Liver (tissue), 9 donors: ENCODE measurements around the gene AUP1. TPM values are rescaled to one million over a fixed set of nuclear protein-coding genes. Genes with fewer than 3 reads are reported as not detected.

Experiments used
- DNase-seq: peaks from one replicate; pipeline ENCODE4 v3.0.0-alpha.2; 2017; ENCODE audit warnings: low spot score
- H3K27ac ChIP-seq, 2 donors: one replicate each; pipeline ENCODE4 v1.7.0; 2013; ENCODE audit warnings: inconsistent platforms in 2 of 2, low read length in 2 of 2, control low read depth in 1 of 2, low read depth in 1 of 2, mild to moderate bottlenecking in 1 of 2
- H3K27me3 ChIP-seq, 4 donors: one replicate each; pipeline versions ENCODE4 v1.6.1 to v1.7.0; 2013; ENCODE audit warnings: low read length in 3 of 4, inconsistent platforms in 1 of 4, mild to moderate bottlenecking in 1 of 4, moderate library complexity in 1 of 4; ENCODE audit not compliant: control insufficient read depth in 4 of 4, insufficient read depth in 4 of 4
- H3K36me3 ChIP-seq, 4 donors: one replicate each; pipeline versions ENCODE4 v1.6.1 to v1.7.0; 2013; ENCODE audit warnings: low read length in 3 of 4, mild to moderate bottlenecking in 3 of 4, low read depth in 1 of 4, moderate library complexity in 1 of 4; ENCODE audit not compliant: control insufficient read depth in 4 of 4, insufficient read depth in 3 of 4
- H3K4me1 ChIP-seq, 4 donors: one replicate each; pipeline versions ENCODE4 v1.6.1 to v1.7.0; 2013; ENCODE audit warnings: low read length in 3 of 4, mild to moderate bottlenecking in 3 of 4, moderate library complexity in 1 of 4; ENCODE audit not compliant: control insufficient read depth in 4 of 4, insufficient read depth in 4 of 4
- H3K4me3 ChIP-seq, 3 donors: one replicate each; pipeline versions ENCODE4 v1.6.1 to v1.7.0; 2013; ENCODE audit warnings: low read length in 3 of 3, control low read depth in 1 of 3, low read depth in 1 of 3, mild to moderate bottlenecking in 1 of 3
- H3K9ac ChIP-seq, 2 donors: one replicate each; pipeline ENCODE4 v1.7.0; 2013; ENCODE audit warnings: low read length in 2 of 2, mild to moderate bottlenecking in 2 of 2, moderate library complexity in 2 of 2, control low read depth in 1 of 2, low read depth in 1 of 2
- H3K9me3 ChIP-seq, 4 donors: one replicate each; pipeline versions ENCODE4 v1.6.1 to v1.7.0; 2013; ENCODE audit warnings: low read length in 3 of 4; ENCODE audit not compliant: control insufficient read depth in 4 of 4
- ATF3 ChIP-seq: IDR thresholded peaks from 2 replicates; pipeline ENCODE4 v1.6.1; 2016; ENCODE audit warnings: antibody characterized with exemption
- FOXA1 ChIP-seq: IDR thresholded peaks from 2 replicates; pipeline ENCODE4 v1.6.1; 2016; ENCODE audit warnings: antibody characterized with exemption
- FOXA2 ChIP-seq: IDR thresholded peaks from 2 replicates; pipeline ENCODE4 v1.6.1; 2016; ENCODE audit warnings: antibody characterized with exemption
- GABPA ChIP-seq, 2 donors: IDR thresholded peaks in 1 of 2; conservative IDR thresholded peaks in 1 of 2; 2 replicates each; pipeline ENCODE4 v1.6.1; 2016; ENCODE audit warnings: antibody characterized with exemption in 2 of 2, mild to moderate bottlenecking in 1 of 2, moderate library complexity in 1 of 2
- HNF4A ChIP-seq, 2 donors: conservative IDR thresholded peaks; 2 replicates each; pipeline ENCODE4 v1.6.1; 2016; ENCODE audit warnings: antibody characterized with exemption in 2 of 2, mild to moderate bottlenecking in 2 of 2
- JUND ChIP-seq, 2 donors: IDR thresholded peaks; 2 replicates each; pipeline ENCODE4 v1.6.1; 2016; ENCODE audit warnings: antibody characterized with exemption in 2 of 2
- MAX ChIP-seq: IDR thresholded peaks from 2 replicates; pipeline ENCODE4 v1.6.1; 2016; ENCODE audit warnings: antibody characterized with exemption
- NR2F2 ChIP-seq: IDR thresholded peaks from 2 replicates; pipeline ENCODE4 v1.6.1; 2016; ENCODE audit warnings: antibody characterized with exemption
- RXRA ChIP-seq, 2 donors: IDR thresholded peaks; 2 replicates each; pipeline ENCODE4 v1.6.1; 2017 to 2018; ENCODE audit warnings: antibody characterized with exemption in 2 of 2, mild to moderate bottlenecking in 1 of 2
- SP1 ChIP-seq: IDR thresholded peaks from 2 replicates; pipeline ENCODE4 v1.6.1; 2018; ENCODE audit warnings: antibody characterized with exemption, mild to moderate bottlenecking
- TAF1 ChIP-seq: conservative IDR thresholded peaks from 2 replicates; pipeline ENCODE4 v1.6.1; 2016; ENCODE audit warnings: antibody characterized with exemption, mild to moderate bottlenecking
- YY1 ChIP-seq: IDR thresholded peaks from 2 replicates; pipeline ENCODE4 v1.6.1; 2016; ENCODE audit warnings: antibody characterized with exemption, mild to moderate bottlenecking
- whole genome bisulfite sequencing: extraction: QIAGEN DNeasy Blood & Tissue Kit; methylation state at CpG from one replicate; pipeline ENCODE4 v1.1.7; 2013; 5-methylcytosine and 5-hydroxymethylcytosine counted together
- polyA plus RNA-seq, 2 donors: library from polyadenylated mRNA; stranded (reverse) in 1 of 2; unstranded in 1 of 2; fragments of 200-250 nt in 1 of 2; fragments of >200 nt in 1 of 2; fragmentation: Nextera tagmentation in 1 of 2; extraction: Ambion mirVana in 1 of 2; gene quantifications; one replicate each; pipeline versions ENCODE4 v1.2.1 to v1.2.3, GENCODE V29; 2013 to 2015
- total RNA-seq, 2 donors: library from RNA; depleted of rRNA; stranded (reverse); fragments of >200 nt; gene quantifications; one replicate each; pipeline ENCODE4 v1.2.3, GENCODE V29; 2014
- TF ChIP-seq, protein P1 (sequence below): IDR thresholded peaks from 2 replicates; pipeline ENCODE4 v1.6.1; 2016; ENCODE audit warnings: antibody characterized with exemption, mild to moderate bottlenecking
- TF ChIP-seq, protein P2 (sequence below): IDR thresholded peaks from 2 replicates; pipeline ENCODE4 v1.6.1; 2016; ENCODE audit warnings: antibody characterized with exemption
- donor health status: healthy.
- donor health status: healthy.
- donor health status: healthy.
- donor health status: healthy.
- donor health status: healthy.

Gene AUP1
- total and polyA plus RNA-seq, 4 donors: 62.6 to 126 (median 109) TPM

DNA sequence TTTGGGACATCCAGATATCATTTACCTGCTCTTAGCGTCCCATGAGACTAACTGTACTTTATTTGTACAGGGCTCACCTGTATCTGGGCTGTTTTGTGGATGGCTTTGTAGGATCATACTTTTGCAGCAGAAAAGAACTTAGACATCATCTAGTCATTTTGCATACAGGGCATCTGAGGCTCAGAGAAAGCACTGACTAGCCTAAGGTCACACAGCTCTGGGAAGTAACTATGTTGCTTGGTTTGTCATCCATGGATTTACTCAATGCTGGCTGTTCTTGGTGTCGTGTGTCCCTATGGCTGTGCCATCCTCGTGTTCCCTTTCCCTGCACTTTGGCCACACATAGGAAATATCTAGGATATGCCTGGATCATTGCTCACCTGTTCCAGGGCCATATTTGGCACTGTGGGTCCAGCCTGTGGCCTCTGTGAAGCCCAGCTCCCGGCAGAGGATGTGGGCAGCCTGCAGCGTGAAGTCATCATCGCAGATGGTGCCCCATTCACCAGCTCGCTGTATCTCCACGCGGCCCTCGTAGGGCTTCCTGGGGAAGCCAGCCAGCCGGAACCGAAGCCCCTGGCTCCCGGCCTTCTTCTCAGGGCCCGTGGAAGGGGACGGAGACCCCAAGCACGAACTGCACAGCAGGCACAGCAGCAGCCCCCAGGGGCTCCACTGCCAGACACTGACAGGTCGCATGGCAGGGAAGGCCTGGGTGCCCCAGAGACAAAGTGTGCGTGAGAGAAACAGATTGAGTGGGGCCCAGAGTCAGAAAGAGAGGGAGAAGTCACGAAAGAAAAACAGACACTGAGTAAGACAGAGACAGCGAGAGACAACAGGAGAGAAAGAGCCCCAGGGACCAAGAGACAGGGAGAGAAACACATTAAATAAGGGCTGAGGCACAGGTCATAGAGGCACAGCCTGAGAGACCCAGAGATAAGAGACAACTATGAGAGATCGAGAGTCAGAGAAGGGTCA is 22.7 kb upstream of the AUP1 start:
- no peaks in the 10 kb centered on the region for H3K27me3 ChIP-seq
- H3K4me1 ChIP-seq: peaks cover 5 to 19% (median 12%) of the 10 kb centered on the region in 4 donors
- no peak for DNase-seq
- WGBS: 80% methylated on average over 21 of the region's 21 CpGs
- H3K9ac ChIP-seq: no peak overlapping the region
- H3K36me3 ChIP-seq: no peaks in the 10 kb centered on the region
- no peak overlapping the region for H3K27ac ChIP-seq
- no peak overlapping the region for H3K4me3 ChIP-seq
- H3K9me3 ChIP-seq: no peaks in the 10 kb centered on the region
- no peak for TF ChIP-seq NR2F2
- TF ChIP-seq MAX: no peak
- no peak for TF ChIP-seq FOXA2
- no peak for TF ChIP-seq ATF3
- TF ChIP-seq SP1: no peak
- no peak for TF ChIP-seq JUND (IDR thresholded peaks at IDR 0.05)
- TF ChIP-seq, protein P1, sequence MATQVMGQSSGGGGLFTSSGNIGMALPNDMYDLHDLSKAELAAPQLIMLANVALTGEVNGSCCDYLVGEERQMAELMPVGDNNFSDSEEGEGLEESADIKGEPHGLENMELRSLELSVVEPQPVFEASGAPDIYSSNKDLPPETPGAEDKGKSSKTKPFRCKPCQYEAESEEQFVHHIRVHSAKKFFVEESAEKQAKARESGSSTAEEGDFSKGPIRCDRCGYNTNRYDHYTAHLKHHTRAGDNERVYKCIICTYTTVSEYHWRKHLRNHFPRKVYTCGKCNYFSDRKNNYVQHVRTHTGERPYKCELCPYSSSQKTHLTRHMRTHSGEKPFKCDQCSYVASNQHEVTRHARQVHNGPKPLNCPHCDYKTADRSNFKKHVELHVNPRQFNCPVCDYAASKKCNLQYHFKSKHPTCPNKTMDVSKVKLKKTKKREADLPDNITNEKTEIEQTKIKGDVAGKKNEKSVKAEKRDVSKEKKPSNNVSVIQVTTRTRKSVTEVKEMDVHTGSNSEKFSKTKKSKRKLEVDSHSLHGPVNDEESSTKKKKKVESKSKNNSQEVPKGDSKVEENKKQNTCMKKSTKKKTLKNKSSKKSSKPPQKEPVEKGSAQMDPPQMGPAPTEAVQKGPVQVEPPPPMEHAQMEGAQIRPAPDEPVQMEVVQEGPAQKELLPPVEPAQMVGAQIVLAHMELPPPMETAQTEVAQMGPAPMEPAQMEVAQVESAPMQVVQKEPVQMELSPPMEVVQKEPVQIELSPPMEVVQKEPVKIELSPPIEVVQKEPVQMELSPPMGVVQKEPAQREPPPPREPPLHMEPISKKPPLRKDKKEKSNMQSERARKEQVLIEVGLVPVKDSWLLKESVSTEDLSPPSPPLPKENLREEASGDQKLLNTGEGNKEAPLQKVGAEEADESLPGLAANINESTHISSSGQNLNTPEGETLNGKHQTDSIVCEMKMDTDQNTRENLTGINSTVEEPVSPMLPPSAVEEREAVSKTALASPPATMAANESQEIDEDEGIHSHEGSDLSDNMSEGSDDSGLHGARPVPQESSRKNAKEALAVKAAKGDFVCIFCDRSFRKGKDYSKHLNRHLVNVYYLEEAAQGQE: no peak
- TF ChIP-seq RXRA (IDR thresholded peaks at IDR 0.05): no peak
- no peak for TF ChIP-seq GABPA (IDR thresholded peaks at IDR 0.05 in 1 of 2, conservative IDR thresholded peaks at IDR 0.05 in 1 of 2)
- TF ChIP-seq HNF4A (conservative IDR thresholded peaks at IDR 0.05): no peak
- no peak for TF ChIP-seq TAF1
- TF ChIP-seq YY1: no peak
- no peak for TF ChIP-seq FOXA1
- TF ChIP-seq, protein P2, sequence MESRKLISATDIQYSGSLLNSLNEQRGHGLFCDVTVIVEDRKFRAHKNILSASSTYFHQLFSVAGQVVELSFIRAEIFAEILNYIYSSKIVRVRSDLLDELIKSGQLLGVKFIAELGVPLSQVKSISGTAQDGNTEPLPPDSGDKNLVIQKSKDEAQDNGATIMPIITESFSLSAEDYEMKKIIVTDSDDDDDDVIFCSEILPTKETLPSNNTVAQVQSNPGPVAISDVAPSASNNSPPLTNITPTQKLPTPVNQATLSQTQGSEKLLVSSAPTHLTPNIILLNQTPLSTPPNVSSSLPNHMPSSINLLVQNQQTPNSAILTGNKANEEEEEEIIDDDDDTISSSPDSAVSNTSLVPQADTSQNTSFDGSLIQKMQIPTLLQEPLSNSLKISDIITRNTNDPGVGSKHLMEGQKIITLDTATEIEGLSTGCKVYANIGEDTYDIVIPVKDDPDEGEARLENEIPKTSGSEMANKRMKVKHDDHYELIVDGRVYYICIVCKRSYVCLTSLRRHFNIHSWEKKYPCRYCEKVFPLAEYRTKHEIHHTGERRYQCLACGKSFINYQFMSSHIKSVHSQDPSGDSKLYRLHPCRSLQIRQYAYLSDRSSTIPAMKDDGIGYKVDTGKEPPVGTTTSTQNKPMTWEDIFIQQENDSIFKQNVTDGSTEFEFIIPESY: no peak

DNA sequence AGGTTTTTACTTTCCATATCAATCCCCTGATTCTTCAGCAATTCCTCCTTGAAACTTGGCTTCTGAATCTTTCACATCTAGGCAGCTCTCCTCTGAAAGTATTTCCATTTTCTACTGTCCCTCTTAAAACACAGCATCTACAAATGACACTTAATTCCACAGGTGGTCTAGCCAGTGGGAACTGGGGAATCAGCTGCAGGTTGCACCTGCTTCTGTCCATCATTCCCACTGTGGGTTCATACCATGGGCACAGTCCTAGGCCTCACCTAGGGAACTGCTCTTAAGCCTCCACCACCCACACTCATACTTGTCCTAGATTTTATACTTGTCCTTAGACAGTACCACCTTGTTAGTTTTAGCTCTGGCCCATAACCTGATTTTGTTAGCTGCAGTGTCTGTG is 22.0 kb upstream of the AUP1 start:
- Histone ChIP-seq H3K9ac (no peak overlapping the region), H3K27me3 (no peaks in the 10 kb centered on the region), H3K9me3 (no peaks in the 10 kb centered on the region), H3K27ac (no peak overlapping the region), H3K4me3 (no peak overlapping the region), H3K4me1 (peaks cover 5 to 19% (median 12%) of the 10 kb centered on the region in 4 donors), H3K36me3 (no peaks in the 10 kb centered on the region)
- no peak for DNase-seq
- TF ChIP-seq FOXA1 (no peak), SP1 (no peak), TAF1 (no peak), YY1 (no peak), GABPA (IDR thresholded peaks at IDR 0.05 in 1 of 2, conservative IDR thresholded peaks at IDR 0.05 in 1 of 2) (no peak), ATF3 (no peak), HNF4A (conservative IDR thresholded peaks at IDR 0.05) (no peak)
- TF ChIP-seq, protein P2: no peak
